H1 (cell line): ENCODE data around the gene GRIA3. TPM values are rescaled to one million over a fixed set of nuclear protein-coding genes. Genes with fewer than 3 reads are reported as not detected.

Source experiments
- GTF2F1 ChIP-seq: IDR thresholded peaks from 2 replicates; pipeline ENCODE4 v1.6.1; 2012; ENCODE audit warnings: low read depth, low read length, improper control_type of control experiment, borderline replicate concordance
- SP2 ChIP-seq: IDR thresholded peaks from 2 replicates; pipeline ENCODE4 v1.6.1; 2012; ENCODE audit warnings: mild to moderate bottlenecking, low read length, inconsistent platforms
- YY1 ChIP-seq: IDR thresholded peaks from 2 replicates; pipeline ENCODE4 v1.6.1; 2011; ENCODE audit warnings: low read depth, mild to moderate bottlenecking, low read length
- polyA plus RNA-seq, 7 experiments: library from polyadenylated mRNA; depleted of rRNA in 3 of 7; stranded (reverse) in 5 of 7; unstranded in 2 of 7; fragments of >200 nt in 5 of 7; fragments of 200-250 nt in 2 of 7; gene quantifications; 1 replicate in 5 of 7; 2 replicates in 1 of 7; 4 replicates in 1 of 7; pipeline versions ENCODE4 v1.2.1 to v1.2.3, GENCODE V29; 2011 to 2013; ENCODE audit warnings: missing spikeins in 2 of 7, mixed read lengths in 2 of 7
- total RNA-seq: library from RNA; stranded (reverse); fragmentation: NEBNext Ultra II Directional; extraction: Animal tissue kit (Norgen Biotek cat#: 25700); gene quantifications from 2 replicates; pipeline ENCODE4 v1.2.1, GENCODE V29; 2021
- TF ChIP-seq, protein P1 (sequence below): fragments of 300-600 bp; sonication (generic); IDR thresholded peaks from 2 replicates; pipeline ENCODE4 v1.7.1; 2012; ENCODE audit warnings: low read length, moderate library complexity, mild to moderate bottlenecking, inconsistent platforms; ENCODE audit not compliant: insufficient replicate concordance
- TF ChIP-seq, protein P2 (sequence below): IDR thresholded peaks from 2 replicates; pipeline ENCODE4 v1.6.1; 2011; ENCODE audit warnings: low read depth, mild to moderate bottlenecking, low read length; ENCODE audit not compliant: insufficient read depth
- TF ChIP-seq, protein P3 (sequence below): IDR thresholded peaks from 2 replicates; pipeline ENCODE4 v1.6.1; 2012; ENCODE audit warnings: low read length, inconsistent platforms

The GRIA3 gene
- total and polyA plus RNA-seq, 2 of the 8 experiments (the other 6 are each of a cell fraction or from before 2014, with no cell fraction given), result 2.6 to 3.0 TPM

DNA sequence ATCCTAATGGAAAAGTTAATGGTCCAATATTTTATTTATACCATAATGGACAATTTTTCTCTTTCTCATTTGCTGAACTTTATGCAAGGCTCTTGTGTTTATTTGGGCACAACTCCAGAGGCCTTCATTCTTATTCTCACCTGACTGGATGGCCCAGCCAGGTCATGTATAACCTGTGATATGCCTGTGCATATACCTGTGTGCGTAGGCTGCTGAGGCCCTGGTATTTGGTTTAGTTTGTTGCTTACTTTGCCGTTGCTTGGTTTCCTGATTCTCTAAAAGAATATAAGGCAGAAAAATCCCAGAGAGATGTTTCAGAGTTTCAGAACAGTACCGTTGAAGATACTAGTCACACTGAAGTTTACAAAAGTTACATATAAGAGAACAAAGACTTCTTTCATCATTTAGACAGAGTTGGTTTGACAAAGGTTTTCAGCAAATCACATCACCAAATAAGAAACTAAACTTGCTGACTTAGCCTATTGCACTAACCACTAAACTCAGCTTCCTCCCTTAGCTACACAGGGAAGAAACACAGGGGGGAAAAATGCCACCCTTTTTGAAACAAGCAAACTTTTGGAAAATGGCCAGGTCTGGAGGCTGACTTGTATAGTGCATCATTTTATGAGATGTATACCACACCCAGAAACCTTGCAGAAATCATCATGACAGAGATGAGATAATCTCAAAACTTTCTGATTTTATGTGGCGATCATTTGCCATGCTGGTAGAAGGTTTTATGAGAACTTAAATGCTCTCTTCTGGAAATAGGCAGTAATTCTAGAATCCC, 248.5 kb downstream of the GRIA3 start (continued):
- TF ChIP-seq, protein P1, sequence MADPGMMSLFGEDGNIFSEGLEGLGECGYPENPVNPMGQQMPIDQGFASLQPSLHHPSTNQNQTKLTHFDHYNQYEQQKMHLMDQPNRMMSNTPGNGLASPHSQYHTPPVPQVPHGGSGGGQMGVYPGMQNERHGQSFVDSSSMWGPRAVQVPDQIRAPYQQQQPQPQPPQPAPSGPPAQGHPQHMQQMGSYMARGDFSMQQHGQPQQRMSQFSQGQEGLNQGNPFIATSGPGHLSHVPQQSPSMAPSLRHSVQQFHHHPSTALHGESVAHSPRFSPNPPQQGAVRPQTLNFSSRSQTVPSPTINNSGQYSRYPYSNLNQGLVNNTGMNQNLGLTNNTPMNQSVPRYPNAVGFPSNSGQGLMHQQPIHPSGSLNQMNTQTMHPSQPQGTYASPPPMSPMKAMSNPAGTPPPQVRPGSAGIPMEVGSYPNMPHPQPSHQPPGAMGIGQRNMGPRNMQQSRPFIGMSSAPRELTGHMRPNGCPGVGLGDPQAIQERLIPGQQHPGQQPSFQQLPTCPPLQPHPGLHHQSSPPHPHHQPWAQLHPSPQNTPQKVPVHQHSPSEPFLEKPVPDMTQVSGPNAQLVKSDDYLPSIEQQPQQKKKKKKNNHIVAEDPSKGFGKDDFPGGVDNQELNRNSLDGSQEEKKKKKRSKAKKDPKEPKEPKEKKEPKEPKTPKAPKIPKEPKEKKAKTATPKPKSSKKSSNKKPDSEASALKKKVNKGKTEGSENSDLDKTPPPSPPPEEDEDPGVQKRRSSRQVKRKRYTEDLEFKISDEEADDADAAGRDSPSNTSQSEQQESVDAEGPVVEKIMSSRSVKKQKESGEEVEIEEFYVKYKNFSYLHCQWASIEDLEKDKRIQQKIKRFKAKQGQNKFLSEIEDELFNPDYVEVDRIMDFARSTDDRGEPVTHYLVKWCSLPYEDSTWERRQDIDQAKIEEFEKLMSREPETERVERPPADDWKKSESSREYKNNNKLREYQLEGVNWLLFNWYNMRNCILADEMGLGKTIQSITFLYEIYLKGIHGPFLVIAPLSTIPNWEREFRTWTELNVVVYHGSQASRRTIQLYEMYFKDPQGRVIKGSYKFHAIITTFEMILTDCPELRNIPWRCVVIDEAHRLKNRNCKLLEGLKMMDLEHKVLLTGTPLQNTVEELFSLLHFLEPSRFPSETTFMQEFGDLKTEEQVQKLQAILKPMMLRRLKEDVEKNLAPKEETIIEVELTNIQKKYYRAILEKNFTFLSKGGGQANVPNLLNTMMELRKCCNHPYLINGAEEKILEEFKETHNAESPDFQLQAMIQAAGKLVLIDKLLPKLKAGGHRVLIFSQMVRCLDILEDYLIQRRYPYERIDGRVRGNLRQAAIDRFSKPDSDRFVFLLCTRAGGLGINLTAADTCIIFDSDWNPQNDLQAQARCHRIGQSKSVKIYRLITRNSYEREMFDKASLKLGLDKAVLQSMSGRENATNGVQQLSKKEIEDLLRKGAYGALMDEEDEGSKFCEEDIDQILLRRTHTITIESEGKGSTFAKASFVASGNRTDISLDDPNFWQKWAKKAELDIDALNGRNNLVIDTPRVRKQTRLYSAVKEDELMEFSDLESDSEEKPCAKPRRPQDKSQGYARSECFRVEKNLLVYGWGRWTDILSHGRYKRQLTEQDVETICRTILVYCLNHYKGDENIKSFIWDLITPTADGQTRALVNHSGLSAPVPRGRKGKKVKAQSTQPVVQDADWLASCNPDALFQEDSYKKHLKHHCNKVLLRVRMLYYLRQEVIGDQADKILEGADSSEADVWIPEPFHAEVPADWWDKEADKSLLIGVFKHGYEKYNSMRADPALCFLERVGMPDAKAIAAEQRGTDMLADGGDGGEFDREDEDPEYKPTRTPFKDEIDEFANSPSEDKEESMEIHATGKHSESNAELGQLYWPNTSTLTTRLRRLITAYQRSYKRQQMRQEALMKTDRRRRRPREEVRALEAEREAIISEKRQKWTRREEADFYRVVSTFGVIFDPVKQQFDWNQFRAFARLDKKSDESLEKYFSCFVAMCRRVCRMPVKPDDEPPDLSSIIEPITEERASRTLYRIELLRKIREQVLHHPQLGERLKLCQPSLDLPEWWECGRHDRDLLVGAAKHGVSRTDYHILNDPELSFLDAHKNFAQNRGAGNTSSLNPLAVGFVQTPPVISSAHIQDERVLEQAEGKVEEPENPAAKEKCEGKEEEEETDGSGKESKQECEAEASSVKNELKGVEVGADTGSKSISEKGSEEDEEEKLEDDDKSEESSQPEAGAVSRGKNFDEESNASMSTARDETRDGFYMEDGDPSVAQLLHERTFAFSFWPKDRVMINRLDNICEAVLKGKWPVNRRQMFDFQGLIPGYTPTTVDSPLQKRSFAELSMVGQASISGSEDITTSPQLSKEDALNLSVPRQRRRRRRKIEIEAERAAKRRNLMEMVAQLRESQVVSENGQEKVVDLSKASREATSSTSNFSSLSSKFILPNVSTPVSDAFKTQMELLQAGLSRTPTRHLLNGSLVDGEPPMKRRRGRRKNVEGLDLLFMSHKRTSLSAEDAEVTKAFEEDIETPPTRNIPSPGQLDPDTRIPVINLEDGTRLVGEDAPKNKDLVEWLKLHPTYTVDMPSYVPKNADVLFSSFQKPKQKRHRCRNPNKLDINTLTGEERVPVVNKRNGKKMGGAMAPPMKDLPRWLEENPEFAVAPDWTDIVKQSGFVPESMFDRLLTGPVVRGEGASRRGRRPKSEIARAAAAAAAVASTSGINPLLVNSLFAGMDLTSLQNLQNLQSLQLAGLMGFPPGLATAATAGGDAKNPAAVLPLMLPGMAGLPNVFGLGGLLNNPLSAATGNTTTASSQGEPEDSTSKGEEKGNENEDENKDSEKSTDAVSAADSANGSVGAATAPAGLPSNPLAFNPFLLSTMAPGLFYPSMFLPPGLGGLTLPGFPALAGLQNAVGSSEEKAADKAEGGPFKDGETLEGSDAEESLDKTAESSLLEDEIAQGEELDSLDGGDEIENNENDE, result no peak
- TF ChIP-seq, protein P2, sequence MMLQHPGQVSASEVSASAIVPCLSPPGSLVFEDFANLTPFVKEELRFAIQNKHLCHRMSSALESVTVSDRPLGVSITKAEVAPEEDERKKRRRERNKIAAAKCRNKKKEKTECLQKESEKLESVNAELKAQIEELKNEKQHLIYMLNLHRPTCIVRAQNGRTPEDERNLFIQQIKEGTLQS, result no peak
- TF ChIP-seq YY1, result no peak
- TF ChIP-seq, protein P3, sequence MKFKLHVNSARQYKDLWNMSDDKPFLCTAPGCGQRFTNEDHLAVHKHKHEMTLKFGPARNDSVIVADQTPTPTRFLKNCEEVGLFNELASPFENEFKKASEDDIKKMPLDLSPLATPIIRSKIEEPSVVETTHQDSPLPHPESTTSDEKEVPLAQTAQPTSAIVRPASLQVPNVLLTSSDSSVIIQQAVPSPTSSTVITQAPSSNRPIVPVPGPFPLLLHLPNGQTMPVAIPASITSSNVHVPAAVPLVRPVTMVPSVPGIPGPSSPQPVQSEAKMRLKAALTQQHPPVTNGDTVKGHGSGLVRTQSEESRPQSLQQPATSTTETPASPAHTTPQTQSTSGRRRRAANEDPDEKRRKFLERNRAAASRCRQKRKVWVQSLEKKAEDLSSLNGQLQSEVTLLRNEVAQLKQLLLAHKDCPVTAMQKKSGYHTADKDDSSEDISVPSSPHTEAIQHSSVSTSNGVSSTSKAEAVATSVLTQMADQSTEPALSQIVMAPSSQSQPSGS, result no peak
- TF ChIP-seq GTF2F1, result no peak
- TF ChIP-seq SP2, result no peak
